ENCODE data around the gene HES5.

The HES5 gene

DNA sequence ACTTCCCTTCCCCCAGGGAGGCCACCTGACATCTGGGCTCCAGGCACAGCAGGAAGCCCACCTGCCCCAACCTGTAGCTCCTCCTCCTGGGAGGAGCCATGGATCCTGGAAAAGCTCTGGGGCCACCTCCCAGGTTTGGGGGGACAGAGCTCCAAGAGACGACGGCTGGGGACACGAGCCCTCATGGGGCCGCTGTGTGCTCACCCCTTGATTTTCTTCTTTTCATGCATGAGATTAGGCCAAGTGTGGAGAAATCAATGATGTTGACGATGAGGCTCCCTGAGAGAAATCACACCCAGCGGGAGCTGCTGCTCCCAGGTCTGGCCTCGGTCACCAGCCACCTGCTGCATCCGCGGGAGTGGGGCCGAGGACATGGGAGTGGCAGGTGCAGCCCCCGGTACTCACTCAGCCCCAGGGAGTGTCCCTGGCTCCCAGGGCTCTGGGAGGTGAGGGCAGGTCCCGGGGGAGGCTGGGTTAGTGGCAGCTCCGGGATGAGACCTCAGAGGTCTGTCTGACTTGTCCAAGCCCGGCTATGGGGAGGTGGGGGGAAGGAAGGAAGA lies 34.8 kb upstream of the HES5 start:
- Mint-ChIP-seq H3K27me3 (no peaks in the 10 kb centered on the region), H3K27ac (no peak overlapping the region), H3K4me3 (no peak overlapping the region), H3K4me1 (ENCODE audit: low read depth) (peaks cover 2% of the 10 kb centered on the region), H3K9me3 (ENCODE audit: low read depth) (no peaks in the 10 kb centered on the region), H3K36me3 (no peaks in the 10 kb centered on the region)

GRCh38 chr1:2564006-2564814 lies 34.1 kb upstream of the HES5 start:
- H3K27ac Mint-ChIP-seq, result no peak overlapping the region
- H3K4me1 Mint-ChIP-seq (ENCODE audit: low read depth), result peaks cover 2% of the 10 kb centered on the region
- no peaks in the 10 kb centered on the region for H3K9me3 Mint-ChIP-seq (ENCODE audit: low read depth)
- no peak overlapping the region for H3K4me3 Mint-ChIP-seq
- H3K36me3 Mint-ChIP-seq, result no peaks in the 10 kb centered on the region
- H3K27me3 Mint-ChIP-seq, result no peaks in the 10 kb centered on the region

GRCh38 chr1:2563205-2563604 lies 33.1 kb upstream of the HES5 start:
- Mint-ChIP-seq H3K27ac (no peak overlapping the region), H3K27me3 (no peaks in the 10 kb centered on the region), H3K9me3 (ENCODE audit: low read depth) (no peaks in the 10 kb centered on the region), H3K4me1 (ENCODE audit: low read depth) (peaks cover 6% of the 10 kb centered on the region), H3K36me3 (no peaks in the 10 kb centered on the region), H3K4me3 (no peak overlapping the region)

DNA sequence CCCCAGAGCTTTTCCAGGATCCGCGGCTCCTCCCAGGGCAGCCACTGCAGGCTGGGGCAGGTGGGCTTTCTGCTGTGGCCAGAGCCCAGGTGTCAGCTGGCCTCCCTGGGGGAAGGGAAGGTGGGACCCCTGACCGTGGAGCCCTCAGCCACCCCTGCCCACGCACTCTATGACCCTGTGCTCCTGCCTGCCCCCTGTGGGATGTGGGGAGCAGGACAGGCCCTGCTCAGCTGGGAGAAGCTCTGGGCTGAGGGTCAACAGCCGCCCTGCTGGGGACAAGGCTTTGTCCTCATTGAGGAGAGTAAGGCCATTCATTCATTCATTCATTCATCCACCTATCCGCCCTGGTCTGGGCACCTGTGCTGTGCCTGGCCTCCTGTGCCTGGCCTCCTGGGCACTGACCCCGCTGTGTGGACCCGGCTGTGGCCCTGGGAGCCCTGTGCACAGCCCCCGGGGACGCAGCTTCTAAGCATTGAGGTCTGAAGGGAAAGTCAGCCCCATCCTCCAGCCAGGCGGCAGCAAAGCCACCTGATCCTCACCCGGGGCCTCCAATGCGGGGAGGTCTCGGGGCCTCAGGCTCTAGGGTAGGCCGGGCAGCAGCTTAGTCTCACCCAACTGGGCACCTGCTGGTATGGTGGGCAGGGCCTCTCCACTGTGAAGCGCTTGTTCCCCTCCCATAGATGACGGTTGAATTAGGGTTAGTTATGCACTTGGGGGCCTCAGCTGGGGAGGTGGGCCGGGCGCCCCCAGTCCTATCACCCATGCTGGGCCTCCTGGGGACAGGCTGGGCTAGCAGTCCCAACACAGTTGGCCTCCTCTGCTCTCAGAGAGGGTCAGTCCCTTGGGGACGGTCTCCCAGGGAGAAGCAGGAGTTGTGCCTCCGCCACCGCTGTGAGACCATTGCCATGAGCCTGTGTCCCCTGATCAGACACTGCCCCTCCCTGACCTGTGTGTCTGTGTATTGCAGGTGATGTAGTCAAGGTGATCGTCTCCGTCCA lies 32.1 kb upstream of the HES5 start:
- no peaks in the 10 kb centered on the region for H3K27me3 Mint-ChIP-seq
- H3K27ac Mint-ChIP-seq, result no peak overlapping the region
- H3K4me3 Mint-ChIP-seq, result no peak overlapping the region
- H3K4me1 Mint-ChIP-seq (ENCODE audit: low read depth), result peaks cover 8% of the 10 kb centered on the region
- no peaks in the 10 kb centered on the region for H3K36me3 Mint-ChIP-seq
- no peaks in the 10 kb centered on the region for H3K9me3 Mint-ChIP-seq (ENCODE audit: low read depth)

- H3K4me3 Mint-ChIP-seq, result no peak overlapping the region
- peaks cover 8% of the 10 kb centered on the region for H3K4me1 Mint-ChIP-seq (ENCODE audit: low read depth)
- H3K27me3 Mint-ChIP-seq, result no peaks in the 10 kb centered on the region
- H3K27ac Mint-ChIP-seq, result peak overlapping the region; percentile 34
- H3K9me3 Mint-ChIP-seq (ENCODE audit: low read depth), result no peaks in the 10 kb centered on the region
- no peaks in the 10 kb centered on the region for H3K36me3 Mint-ChIP-seq
Measured at GRCh38 chr1:2561446-2561845, 31.4 kb upstream of the HES5 start.

DNA sequence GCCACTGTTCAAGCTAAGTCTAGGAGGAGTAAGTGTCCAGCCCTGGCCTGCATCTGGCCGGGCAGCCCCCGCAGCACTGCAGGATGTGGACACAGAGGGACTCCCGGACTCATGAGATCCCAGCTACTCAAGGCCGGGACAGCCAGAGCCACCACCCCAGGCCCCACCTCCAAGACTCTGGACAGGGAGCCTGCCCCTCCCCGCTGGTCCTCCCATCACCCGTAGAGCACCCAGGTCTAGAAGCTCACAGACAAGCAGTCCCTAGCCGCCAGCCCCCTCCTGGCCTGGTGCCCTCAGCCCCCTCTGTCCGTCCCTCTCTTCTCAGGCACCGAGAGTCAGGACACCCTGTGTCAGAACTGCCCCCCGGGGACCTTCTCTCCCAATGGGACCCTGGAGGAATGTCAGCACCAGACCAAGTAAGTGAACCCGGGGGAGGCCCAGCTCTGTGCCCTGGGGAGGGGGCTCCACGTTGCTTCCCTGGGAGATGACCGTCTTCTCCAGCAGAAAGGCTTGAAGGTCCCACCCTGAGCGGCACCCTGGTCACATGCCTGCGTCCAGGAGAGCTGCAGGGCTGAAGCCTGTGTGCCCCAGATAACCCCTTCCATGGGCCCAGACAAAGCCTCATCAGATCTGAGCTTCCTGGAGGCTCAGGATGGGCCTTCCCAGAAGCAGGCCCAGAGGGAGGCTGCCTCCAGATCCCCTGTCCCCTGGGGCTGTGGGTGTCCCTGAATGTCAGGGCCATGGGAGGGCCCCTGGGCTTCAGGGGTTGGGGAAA lies 30.4 kb upstream of the HES5 start:
- H3K4me3 Mint-ChIP-seq, result no peak overlapping the region

GRCh38 chr1:2559509-2560298 lies 29.6 kb upstream of the HES5 start:
- H3K27me3 Mint-ChIP-seq, result no peaks in the 10 kb centered on the region
- H3K27ac Mint-ChIP-seq, result no peak overlapping the region
- no peaks in the 10 kb centered on the region for H3K36me3 Mint-ChIP-seq
- H3K9me3 Mint-ChIP-seq (ENCODE audit: low read depth), result no peaks in the 10 kb centered on the region
- H3K4me3 Mint-ChIP-seq, result no peak overlapping the region
- H3K4me1 Mint-ChIP-seq (ENCODE audit: low read depth), result peaks cover 13% of the 10 kb centered on the region

More for the DNA sequence above, 30.4 kb upstream of the HES5 start:
- no peaks in the 10 kb centered on the region for H3K27me3 Mint-ChIP-seq
- H3K27ac Mint-ChIP-seq, result no peak overlapping the region
- H3K9me3 Mint-ChIP-seq (ENCODE audit: low read depth), result no peaks in the 10 kb centered on the region
- H3K36me3 Mint-ChIP-seq, result no peaks in the 10 kb centered on the region
- peaks cover 10% of the 10 kb centered on the region for H3K4me1 Mint-ChIP-seq (ENCODE audit: low read depth)

- peak overlapping the region; percentile 65 for H3K4me3 Mint-ChIP-seq
- no peaks in the 10 kb centered on the region for H3K9me3 Mint-ChIP-seq (ENCODE audit: low read depth)
Measured at GRCh38 chr1:2558861-2559260, 28.8 kb upstream of the HES5 start.

GRCh38 chr1:2558420-2558819 lies 28.4 kb upstream of the HES5 start:
- Mint-ChIP-seq H3K36me3 (no peaks in the 10 kb centered on the region), H3K4me3 (peak overlapping the region; percentile 65), H3K27ac (peak overlapping the region; percentile 81), H3K4me1 (ENCODE audit: low read depth) (peaks cover 19% of the 10 kb centered on the region), H3K9me3 (ENCODE audit: low read depth) (no peaks in the 10 kb centered on the region), H3K27me3 (no peaks in the 10 kb centered on the region)

More at GRCh38 chr1:2558861-2559260, 28.8 kb upstream of the HES5 start:
- Mint-ChIP-seq H3K36me3 (no peaks in the 10 kb centered on the region), H3K27me3 (no peaks in the 10 kb centered on the region), H3K27ac (peak overlapping the region; percentile 75), H3K4me1 (ENCODE audit: low read depth) (peaks cover 19% of the 10 kb centered on the region)

DNA sequence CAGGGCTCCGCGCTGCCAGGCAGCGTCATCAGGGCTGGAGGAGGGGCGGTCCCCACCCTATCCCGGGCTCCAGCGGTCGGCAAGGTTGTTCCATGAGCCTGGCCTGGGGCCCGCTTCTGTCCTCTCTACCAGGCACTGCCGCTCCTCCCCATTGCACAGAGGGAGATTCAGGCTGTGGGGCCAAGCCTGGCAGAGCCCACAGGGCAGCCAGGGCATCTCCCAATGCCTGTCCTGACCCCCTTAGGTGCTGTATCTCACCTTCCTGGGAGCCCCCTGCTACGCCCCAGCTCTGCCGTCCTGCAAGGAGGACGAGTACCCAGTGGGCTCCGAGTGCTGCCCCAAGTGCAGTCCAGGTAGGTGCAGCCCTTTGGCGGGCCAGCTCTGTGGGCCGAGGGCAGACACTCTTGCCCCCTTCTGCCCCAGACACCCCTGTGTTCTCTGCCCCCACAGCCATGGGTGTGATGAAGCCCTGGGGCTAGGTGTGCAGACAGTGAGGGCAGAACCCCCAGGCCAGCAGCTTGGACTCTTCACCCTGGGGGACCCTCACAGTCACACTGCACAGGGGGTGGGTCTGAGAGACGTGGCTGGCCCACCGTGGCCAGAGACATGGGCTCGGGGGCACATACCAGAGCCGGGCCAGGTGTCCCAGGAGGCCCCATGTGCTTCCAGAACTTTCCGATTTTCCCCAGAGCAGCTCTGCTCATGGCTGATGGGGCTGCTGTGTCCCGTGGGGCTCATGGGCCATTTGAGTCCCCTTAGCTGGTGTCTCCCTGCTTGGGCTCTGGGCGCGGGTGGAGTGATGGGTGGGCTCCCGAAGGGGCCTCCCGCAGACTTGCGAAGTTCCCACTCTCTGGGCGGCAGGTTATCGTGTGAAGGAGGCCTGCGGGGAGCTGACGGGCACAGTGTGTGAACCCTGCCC lies 27.7 kb upstream of the HES5 start:
- Mint-ChIP-seq H3K27me3 (no peaks in the 10 kb centered on the region), H3K36me3 (no peaks in the 10 kb centered on the region), H3K4me3 (peak overlapping the region; percentile 97), H3K4me1 (ENCODE audit: low read depth) (peaks cover 19% of the 10 kb centered on the region), H3K9me3 (ENCODE audit: low read depth) (no peaks in the 10 kb centered on the region), H3K27ac (peak overlapping the region; percentile 81)

DNA sequence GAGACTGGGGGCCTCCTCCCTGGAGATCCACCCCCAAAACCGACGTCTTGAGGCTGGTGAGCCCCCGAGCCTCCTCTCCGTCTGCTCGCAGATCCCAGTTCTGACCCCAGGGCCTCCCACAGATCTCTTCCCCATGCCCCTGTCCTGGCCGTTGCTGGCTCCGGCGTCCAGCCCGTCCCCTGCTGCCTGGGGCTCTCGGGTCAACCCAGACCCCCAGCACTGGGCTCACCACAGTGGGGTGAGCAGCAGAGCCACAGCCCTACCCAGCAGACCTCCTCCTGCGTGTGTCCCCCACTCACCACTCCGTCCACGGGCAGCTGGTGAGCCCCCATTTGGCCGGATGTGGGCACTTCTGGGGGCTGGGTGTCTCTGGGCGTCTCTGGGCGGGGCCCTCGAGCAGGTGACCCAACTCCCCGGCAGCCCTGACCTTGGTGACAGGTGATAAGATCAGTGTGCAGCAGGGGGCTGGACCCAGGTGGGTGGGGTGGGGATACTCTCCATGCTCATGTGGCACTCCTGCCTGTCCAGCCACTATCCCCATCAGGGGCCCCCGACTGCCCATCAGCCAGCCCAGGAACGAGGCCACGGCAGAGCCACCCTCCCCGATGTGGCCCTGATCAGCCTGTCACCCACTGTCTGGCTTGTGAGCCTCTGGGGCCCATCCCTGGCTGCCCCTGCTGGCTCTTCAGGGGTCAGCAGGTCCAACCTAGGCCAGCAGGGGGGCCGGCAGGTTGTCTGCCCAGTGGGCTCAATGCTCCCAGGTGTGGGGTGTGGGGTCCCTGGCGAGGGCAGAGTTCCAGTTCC lies 26.8 kb upstream of the HES5 start:
- no peaks in the 10 kb centered on the region for H3K36me3 Mint-ChIP-seq
- H3K9me3 Mint-ChIP-seq (ENCODE audit: low read depth), result no peaks in the 10 kb centered on the region
- peaks cover 19% of the 10 kb centered on the region for H3K4me1 Mint-ChIP-seq (ENCODE audit: low read depth)
- H3K27ac Mint-ChIP-seq, result peak overlapping the region; percentile 98
- H3K4me3 Mint-ChIP-seq, result peak overlapping the region; percentile 97
- no peaks in the 10 kb centered on the region for H3K27me3 Mint-ChIP-seq

GRCh38 chr1:2556277-2556677 lies 26.2 kb upstream of the HES5 start, which contains the start of gene TNFRSF14:
TSS of gene TNFRSF14 (plus strand) at chr1:2556371. CDS start at chr1:2556665, 294 bp downstream.
- H3K36me3 Mint-ChIP-seq, result no peaks in the 10 kb centered on the region
- peak within 1 kb of the TSS; percentile 98 for H3K27ac Mint-ChIP-seq
- H3K27me3 Mint-ChIP-seq, result no peaks in the 10 kb centered on the region
- no peaks in the 10 kb centered on the region for H3K9me3 Mint-ChIP-seq (ENCODE audit: low read depth)
- H3K4me1 Mint-ChIP-seq (ENCODE audit: low read depth), result peaks cover 18% of the 10 kb centered on the region
- H3K4me3 Mint-ChIP-seq, result peak within 1 kb of the TSS; percentile 97

Measured in activated naive CD8-positive, alpha-beta T cell (primary cell).